Fibroblast of lung (primary cell): ENCODE data around the gene UTP4.

Experiments used
- EZH2 ChIP-seq: IDR thresholded peaks from 2 replicates; pipeline ENCODE4 v1.5.1; 2012; ENCODE audit warnings: low read length, control low read depth, mild to moderate bottlenecking; ENCODE audit errors: missing control alignments
- TF ChIP-seq, protein P1 (sequence below), 2 donors: IDR thresholded peaks in 1 of 2; conservative IDR thresholded peaks in 1 of 2; 1 replicate in 1 of 2; 2 replicates in 1 of 2; pipeline ENCODE4 v1.5.1; 2011 to 2012; ENCODE audit warnings: low read length in 2 of 2, control low read depth in 1 of 2, inconsistent platforms in 1 of 2, low read depth in 1 of 2, mild to moderate bottlenecking in 1 of 2

GRCh38 chr16:69127966-69128510 lies 4.4 kb upstream of the UTP4 start:
- TF ChIP-seq, protein P1, sequence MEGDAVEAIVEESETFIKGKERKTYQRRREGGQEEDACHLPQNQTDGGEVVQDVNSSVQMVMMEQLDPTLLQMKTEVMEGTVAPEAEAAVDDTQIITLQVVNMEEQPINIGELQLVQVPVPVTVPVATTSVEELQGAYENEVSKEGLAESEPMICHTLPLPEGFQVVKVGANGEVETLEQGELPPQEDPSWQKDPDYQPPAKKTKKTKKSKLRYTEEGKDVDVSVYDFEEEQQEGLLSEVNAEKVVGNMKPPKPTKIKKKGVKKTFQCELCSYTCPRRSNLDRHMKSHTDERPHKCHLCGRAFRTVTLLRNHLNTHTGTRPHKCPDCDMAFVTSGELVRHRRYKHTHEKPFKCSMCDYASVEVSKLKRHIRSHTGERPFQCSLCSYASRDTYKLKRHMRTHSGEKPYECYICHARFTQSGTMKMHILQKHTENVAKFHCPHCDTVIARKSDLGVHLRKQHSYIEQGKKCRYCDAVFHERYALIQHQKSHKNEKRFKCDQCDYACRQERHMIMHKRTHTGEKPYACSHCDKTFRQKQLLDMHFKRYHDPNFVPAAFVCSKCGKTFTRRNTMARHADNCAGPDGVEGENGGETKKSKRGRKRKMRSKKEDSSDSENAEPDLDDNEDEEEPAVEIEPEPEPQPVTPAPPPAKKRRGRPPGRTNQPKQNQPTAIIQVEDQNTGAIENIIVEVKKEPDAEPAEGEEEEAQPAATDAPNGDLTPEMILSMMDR (conservative IDR thresholded peaks at IDR 0.05 in 1 of 2, IDR thresholded peaks at IDR 0.05 in 1 of 2; ENCODE audit: low read depth in 1 of 2, low read length in 2 of 2) = no peak
- no peak for TF ChIP-seq EZH2
